WTC11 (cell line): Measurements from ENCODE around the gene ARHGAP19. TPM values are rescaled to one million over a fixed set of nuclear protein-coding genes. Genes with fewer than 3 reads are reported as not detected.

Source experiments
- ATAC-seq: fragments of 200-7000 bp; cut with Tn5 transposase; 2 replicates; pipeline ENCODE4 v1.10.0; 2021; ENCODE audit warnings: mild to moderate bottlenecking, moderate library complexity
- CTCF ChIA-PET: fragments of 300-600 bp; sonication (Branson Sonifier 250); formaldehyde crosslinking; loops from one replicate; lab custom pipeline; 2021; ENCODE audit warnings: antibody characterized with exemption; lab: Charles Lee
- POLR2A ChIA-PET: fragments of 350-600 bp; sonication (Branson Sonifier 250); formaldehyde crosslinking; loops from one replicate; lab custom pipeline; 2021; ENCODE audit warnings: antibody characterized with exemption; lab: Charles Lee
- DNase-seq: peaks from one replicate; pipeline ENCODE4 v3.0.0; 2021; ENCODE audit warnings: low spot score
- H3K27ac Mint-ChIP-seq: 2 replicates; pipeline ENCODE4 v1.8.0; 2021; ENCODE audit warnings: mixed read lengths
- H3K27me3 Mint-ChIP-seq: 2 replicates; pipeline ENCODE4 v1.8.0; 2021; ENCODE audit warnings: low read depth, mild to moderate bottlenecking, moderate library complexity, mixed read lengths
- H3K36me3 Mint-ChIP-seq: 2 replicates; pipeline ENCODE4 v1.8.0; 2021; ENCODE audit warnings: mixed read lengths
- H3K4me1 Mint-ChIP-seq: 2 replicates; pipeline ENCODE4 v1.8.0; 2022; ENCODE audit warnings: mixed read lengths
- H3K4me3 Mint-ChIP-seq: 2 replicates; pipeline ENCODE4 v1.8.0; 2021; ENCODE audit warnings: mild to moderate bottlenecking, moderate library complexity, mixed read lengths
- H3K9me3 Mint-ChIP-seq: 2 replicates; pipeline ENCODE4 v1.8.0; 2021; ENCODE audit warnings: mixed read lengths
- CREM ChIP-seq: sonication (generic); formaldehyde crosslinking; IDR thresholded peaks from 2 replicates; pipeline ENCODE4 v1.8.1; 2022; ENCODE audit warnings: mild to moderate bottlenecking, missing genetic modification reagents, moderate library complexity
- FOXJ3 ChIP-seq: sonication (generic); formaldehyde crosslinking; IDR thresholded peaks from 2 replicates; pipeline ENCODE4 v1.9.0; 2021; ENCODE audit warnings: missing genetic modification reagents, mild to moderate bottlenecking, borderline replicate concordance
- FOXP1 ChIP-seq: sonication (generic); formaldehyde crosslinking; IDR thresholded peaks from 2 replicates; pipeline ENCODE4 v1.8.0; 2022; ENCODE audit warnings: missing genetic modification reagents, mild to moderate bottlenecking, moderate library complexity, borderline replicate concordance
- GABPB1 ChIP-seq: sonication (generic); formaldehyde crosslinking; IDR thresholded peaks from 2 replicates; pipeline ENCODE4 v1.8.1; 2023; ENCODE audit warnings: mild to moderate bottlenecking, missing genetic modification reagents
- GTF2I ChIP-seq: fragments of 250-450 bp; sonication (Bioruptor Pico); conservative IDR thresholded peaks from 2 replicates; pipeline ENCODE4 v1.4.0; 2021; ENCODE audit warnings: mild to moderate bottlenecking
- IRF2 ChIP-seq: sonication (generic); formaldehyde crosslinking; IDR thresholded peaks from 2 replicates; pipeline ENCODE4 v1.8.0; 2022; ENCODE audit warnings: low read depth, missing genetic modification reagents, borderline replicate concordance
- JUN ChIP-seq: sonication (generic); formaldehyde crosslinking; IDR thresholded peaks from 2 replicates; pipeline ENCODE4 v1.8.0; 2023; ENCODE audit warnings: mild to moderate bottlenecking, missing genetic modification reagents
- NFATC4 ChIP-seq: fragments of 250-450 bp; sonication (Bioruptor Pico); IDR thresholded peaks from 2 replicates; pipeline ENCODE4 v1.9.0; 2021; ENCODE audit warnings: mild to moderate bottlenecking
- NFYB ChIP-seq: sonication (generic); formaldehyde crosslinking; conservative IDR thresholded peaks from 2 replicates; pipeline ENCODE4 v1.8.0; 2022; ENCODE audit warnings: low read depth, missing genetic modification reagents
- NR1H2 ChIP-seq: sonication (generic); formaldehyde crosslinking; IDR thresholded peaks from 2 replicates; pipeline ENCODE4 v1.9.0; 2021; ENCODE audit warnings: mild to moderate bottlenecking, moderate library complexity, missing genetic modification reagents
- ZNF232 ChIP-seq: sonication (generic); formaldehyde crosslinking; IDR thresholded peaks from 2 replicates; pipeline ENCODE4 v1.8.0; 2022; ENCODE audit warnings: mild to moderate bottlenecking, missing genetic modification reagents
- ZNF317 ChIP-seq: sonication (generic); formaldehyde crosslinking; IDR thresholded peaks from 2 replicates; pipeline ENCODE4 v1.8.1; 2023; ENCODE audit warnings: low read depth, mild to moderate bottlenecking, moderate library complexity, missing genetic modification reagents, borderline replicate concordance
- ZNF416 ChIP-seq: fragments of 250-450 bp; sonication (Bioruptor Pico); IDR thresholded peaks from 2 replicates; pipeline ENCODE4 v1.9.0; 2021; ENCODE audit warnings: mild to moderate bottlenecking, inconsistent platforms
- total RNA-seq: library from RNA; stranded (reverse); gene quantifications from 3 replicates; pipeline ENCODE4 v1.2.3, GENCODE V29; 2021
- TF ChIP-seq, protein P1 (sequence below): sonication (generic); formaldehyde crosslinking; IDR thresholded peaks from 2 replicates; pipeline ENCODE4 v1.8.1; 2023; ENCODE audit warnings: mild to moderate bottlenecking, missing genetic modification reagents, moderate library complexity
- TF ChIP-seq, protein P2 (sequence below): sonication (generic); formaldehyde crosslinking; IDR thresholded peaks from 2 replicates; pipeline ENCODE4 v1.8.0; 2022; ENCODE audit warnings: mild to moderate bottlenecking, missing genetic modification reagents
- TF ChIP-seq, protein P3 (sequence below): fragments of 250-450 bp; sonication (Bioruptor Pico); IDR thresholded peaks from 2 replicates; pipeline ENCODE4 v1.9.0; 2021; ENCODE audit warnings: moderate library complexity, mild to moderate bottlenecking, inconsistent platforms, borderline replicate concordance
- TF ChIP-seq, protein P4 (sequence below): fragments of 250-450 bp; sonication (Bioruptor Pico); IDR thresholded peaks from 2 replicates; pipeline ENCODE4 v2.1.2; 2022; ENCODE audit warnings: mild to moderate bottlenecking, moderate library complexity
- TF ChIP-seq, protein P5 (sequence below): sonication (generic); formaldehyde crosslinking; conservative IDR thresholded peaks from 2 replicates; pipeline ENCODE4 v1.8.1; 2023; ENCODE audit warnings: mild to moderate bottlenecking, low read depth, missing genetic modification reagents, moderate library complexity
- TF ChIP-seq, protein P6 (sequence below): sonication (generic); formaldehyde crosslinking; IDR thresholded peaks from 2 replicates; pipeline ENCODE4 v1.8.1; 2023; ENCODE audit warnings: mild to moderate bottlenecking, missing genetic modification reagents, moderate library complexity
- TF ChIP-seq, protein P7 (sequence below): sonication (generic); formaldehyde crosslinking; IDR thresholded peaks from 2 replicates; pipeline ENCODE4 v1.8.1; 2023; ENCODE audit warnings: mild to moderate bottlenecking, missing genetic modification reagents

Gene ARHGAP19
- total RNA-seq, 1 experiment from 2014 or later = 42.2 TPM

DNA sequence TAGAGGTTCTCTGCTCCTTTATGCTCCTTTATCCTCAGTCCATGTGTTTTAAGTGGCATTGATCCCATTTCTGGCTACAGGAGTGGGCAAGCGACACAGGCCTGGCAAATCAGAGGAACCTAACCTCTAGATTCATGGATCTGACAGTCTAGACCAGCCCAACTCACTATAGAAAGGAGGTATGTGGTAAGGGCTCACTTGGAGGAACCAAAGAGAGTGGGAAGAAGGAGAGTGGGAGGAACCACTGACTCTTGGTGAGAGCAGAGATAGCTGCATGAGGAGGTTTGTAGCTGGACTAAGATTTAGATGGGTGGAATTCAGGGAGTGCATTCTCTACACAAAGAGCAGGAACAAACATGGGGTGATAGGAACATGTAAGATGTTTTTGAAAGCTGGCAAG is 15.0 kb upstream of the ARHGAP19 start:
- TF ChIP-seq JUN (CRISPR knock-in tag) (no peak), GABPB1 (CRISPR knock-in tag) (no peak)
- TF ChIP-seq, protein P1, sequence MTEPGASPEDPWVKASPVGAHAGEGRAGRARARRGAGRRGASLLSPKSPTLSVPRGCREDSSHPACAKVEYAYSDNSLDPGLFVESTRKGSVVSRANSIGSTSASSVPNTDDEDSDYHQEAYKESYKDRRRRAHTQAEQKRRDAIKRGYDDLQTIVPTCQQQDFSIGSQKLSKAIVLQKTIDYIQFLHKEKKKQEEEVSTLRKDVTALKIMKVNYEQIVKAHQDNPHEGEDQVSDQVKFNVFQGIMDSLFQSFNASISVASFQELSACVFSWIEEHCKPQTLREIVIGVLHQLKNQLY = no peak
- no peaks in the 10 kb centered on the region for H3K36me3 Mint-ChIP-seq
- peaks cover 10% of the 10 kb centered on the region; the same call in 1 of the 2 replicates for H3K9me3 Mint-ChIP-seq
- H3K27ac Mint-ChIP-seq = no peak overlapping the region
- ChIA-PET POLR2A (no interaction called here), CTCF (interaction anchor here (3.2 kb wide), 1 partner anchor 29 kb away, joined by 8 read pairs; no protein-coding TSS in a partner anchor)
- DNase-seq (no peak), ATAC-seq (no peak)
- no peak overlapping the region for H3K4me3 Mint-ChIP-seq
- H3K27me3 Mint-ChIP-seq = no peaks in the 10 kb centered on the region; the same call in 1 of the 2 replicates
- no peaks in the 10 kb centered on the region for H3K4me1 Mint-ChIP-seq

DNA sequence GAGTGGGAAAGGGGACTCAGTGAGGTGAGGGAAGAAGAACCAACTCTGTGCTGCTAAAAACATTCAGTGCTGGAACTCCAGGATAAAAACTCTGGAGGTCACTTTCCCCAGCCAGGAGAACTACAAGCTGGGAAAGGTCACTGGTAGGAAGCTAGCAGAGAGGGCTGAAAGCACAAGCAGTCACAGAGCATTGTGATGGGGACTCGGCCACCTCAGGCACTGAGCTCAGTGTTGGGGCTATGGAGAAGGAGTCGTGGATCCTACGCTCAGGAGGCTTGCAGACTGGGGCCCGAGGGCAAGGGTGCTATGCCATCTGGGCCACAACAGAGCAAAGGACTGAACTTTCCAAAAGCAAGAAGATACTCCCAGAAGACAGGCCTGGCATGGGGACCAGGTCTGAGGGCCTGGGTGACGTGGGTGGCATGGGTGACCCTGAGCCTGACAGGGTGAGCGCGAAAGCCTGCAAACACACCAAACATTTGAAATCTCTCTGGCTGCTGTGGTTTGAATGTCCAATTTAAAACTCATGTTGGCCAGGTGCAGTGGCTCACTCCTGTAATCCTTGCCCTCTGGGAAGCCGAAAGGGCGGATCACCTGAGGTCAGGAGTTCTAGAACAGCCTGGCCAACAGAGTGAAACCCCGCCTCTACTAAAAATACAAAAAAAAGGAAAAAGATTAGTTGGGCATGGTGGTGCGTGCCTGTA is 9.8 kb upstream of the ARHGAP19 start:
- TF ChIP-seq, protein P2, sequence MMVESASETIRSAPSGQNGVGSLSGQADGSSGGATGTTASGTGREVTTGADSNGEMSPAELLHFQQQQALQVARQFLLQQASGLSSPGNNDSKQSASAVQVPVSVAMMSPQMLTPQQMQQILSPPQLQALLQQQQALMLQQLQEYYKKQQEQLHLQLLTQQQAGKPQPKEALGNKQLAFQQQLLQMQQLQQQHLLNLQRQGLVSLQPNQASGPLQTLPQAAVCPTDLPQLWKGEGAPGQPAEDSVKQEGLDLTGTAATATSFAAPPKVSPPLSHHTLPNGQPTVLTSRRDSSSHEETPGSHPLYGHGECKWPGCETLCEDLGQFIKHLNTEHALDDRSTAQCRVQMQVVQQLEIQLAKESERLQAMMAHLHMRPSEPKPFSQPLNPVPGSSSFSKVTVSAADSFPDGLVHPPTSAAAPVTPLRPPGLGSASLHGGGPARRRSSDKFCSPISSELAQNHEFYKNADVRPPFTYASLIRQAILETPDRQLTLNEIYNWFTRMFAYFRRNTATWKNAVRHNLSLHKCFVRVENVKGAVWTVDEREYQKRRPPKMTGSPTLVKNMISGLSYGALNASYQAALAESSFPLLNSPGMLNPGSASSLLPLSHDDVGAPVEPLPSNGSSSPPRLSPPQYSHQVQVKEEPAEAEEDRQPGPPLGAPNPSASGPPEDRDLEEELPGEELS (CRISPR knock-in tag) = no peak
- TF ChIP-seq, protein P3, sequence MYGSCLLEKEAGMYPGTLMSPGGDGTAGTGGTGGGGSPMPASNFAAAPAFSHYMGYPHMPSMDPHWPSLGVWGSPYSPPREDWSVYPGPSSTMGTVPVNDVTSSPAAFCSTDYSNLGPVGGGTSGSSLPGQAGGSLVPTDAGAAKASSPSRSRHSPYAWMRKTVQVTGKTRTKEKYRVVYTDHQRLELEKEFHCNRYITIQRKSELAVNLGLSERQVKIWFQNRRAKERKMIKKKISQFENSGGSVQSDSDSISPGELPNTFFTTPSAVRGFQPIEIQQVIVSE (CRISPR knock-in tag) = no peak
- TF ChIP-seq, protein P4, sequence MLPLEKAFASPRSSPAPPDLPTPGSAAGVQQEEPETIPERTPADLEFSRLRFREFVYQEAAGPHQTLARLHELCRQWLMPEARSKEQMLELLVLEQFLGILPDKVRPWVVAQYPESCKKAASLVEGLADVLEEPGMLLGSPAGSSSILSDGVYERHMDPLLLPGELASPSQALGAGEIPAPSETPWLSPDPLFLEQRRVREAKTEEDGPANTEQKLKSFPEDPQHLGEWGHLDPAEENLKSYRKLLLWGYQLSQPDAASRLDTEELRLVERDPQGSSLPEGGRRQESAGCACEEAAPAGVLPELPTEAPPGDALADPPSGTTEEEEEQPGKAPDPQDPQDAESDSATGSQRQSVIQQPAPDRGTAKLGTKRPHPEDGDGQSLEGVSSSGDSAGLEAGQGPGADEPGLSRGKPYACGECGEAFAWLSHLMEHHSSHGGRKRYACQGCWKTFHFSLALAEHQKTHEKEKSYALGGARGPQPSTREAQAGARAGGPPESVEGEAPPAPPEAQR (CRISPR knock-in tag) = no peak
- TF ChIP-seq, protein P5, sequence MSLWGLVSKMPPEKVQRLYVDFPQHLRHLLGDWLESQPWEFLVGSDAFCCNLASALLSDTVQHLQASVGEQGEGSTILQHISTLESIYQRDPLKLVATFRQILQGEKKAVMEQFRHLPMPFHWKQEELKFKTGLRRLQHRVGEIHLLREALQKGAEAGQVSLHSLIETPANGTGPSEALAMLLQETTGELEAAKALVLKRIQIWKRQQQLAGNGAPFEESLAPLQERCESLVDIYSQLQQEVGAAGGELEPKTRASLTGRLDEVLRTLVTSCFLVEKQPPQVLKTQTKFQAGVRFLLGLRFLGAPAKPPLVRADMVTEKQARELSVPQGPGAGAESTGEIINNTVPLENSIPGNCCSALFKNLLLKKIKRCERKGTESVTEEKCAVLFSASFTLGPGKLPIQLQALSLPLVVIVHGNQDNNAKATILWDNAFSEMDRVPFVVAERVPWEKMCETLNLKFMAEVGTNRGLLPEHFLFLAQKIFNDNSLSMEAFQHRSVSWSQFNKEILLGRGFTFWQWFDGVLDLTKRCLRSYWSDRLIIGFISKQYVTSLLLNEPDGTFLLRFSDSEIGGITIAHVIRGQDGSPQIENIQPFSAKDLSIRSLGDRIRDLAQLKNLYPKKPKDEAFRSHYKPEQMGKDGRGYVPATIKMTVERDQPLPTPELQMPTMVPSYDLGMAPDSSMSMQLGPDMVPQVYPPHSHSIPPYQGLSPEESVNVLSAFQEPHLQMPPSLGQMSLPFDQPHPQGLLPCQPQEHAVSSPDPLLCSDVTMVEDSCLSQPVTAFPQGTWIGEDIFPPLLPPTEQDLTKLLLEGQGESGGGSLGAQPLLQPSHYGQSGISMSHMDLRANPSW = no peak
- no peak for TF ChIP-seq CREM (CRISPR knock-in tag)
- no peak overlapping the region for H3K27ac Mint-ChIP-seq
- no peaks in the 10 kb centered on the region for H3K9me3 Mint-ChIP-seq
- H3K27me3 Mint-ChIP-seq = peaks cover 2% of the 10 kb centered on the region
- no peaks in the 10 kb centered on the region for H3K4me1 Mint-ChIP-seq
- no peaks in the 10 kb centered on the region for H3K36me3 Mint-ChIP-seq
- H3K4me3 Mint-ChIP-seq = no peak overlapping the region
- ChIA-PET CTCF (no interaction called here), POLR2A (no interaction called here)
- ATAC-seq = no peak
- no peak for DNase-seq

DNA sequence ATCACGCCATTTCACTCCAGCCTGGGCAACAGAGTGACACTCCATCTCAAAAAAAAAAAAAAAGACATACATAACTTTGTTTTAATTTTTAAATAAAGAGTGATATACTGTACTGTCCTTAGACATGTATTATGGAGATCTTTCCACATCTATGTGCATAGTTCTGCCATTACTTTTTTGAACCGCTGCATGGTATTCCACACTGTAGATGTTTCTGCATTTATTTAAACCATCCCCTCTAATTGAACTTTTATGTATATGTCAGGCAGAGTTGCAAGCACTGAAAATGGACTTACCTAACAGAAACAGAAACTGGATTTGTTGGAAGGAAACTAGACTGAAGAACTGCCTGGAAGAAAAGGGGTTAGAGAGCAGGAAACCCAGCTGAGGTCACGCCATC is 8.5 kb upstream of the ARHGAP19 start:
- ChIA-PET POLR2A (no interaction called here), CTCF (no interaction called here)
- H3K4me3 Mint-ChIP-seq = no peak overlapping the region
- H3K4me1 Mint-ChIP-seq = no peaks in the 10 kb centered on the region
- no peak overlapping the region for H3K27ac Mint-ChIP-seq
- no peak for ATAC-seq
- no peak for DNase-seq
- H3K9me3 Mint-ChIP-seq = no peaks in the 10 kb centered on the region
- H3K27me3 Mint-ChIP-seq = peaks cover 2% of the 10 kb centered on the region
- no peaks in the 10 kb centered on the region for H3K36me3 Mint-ChIP-seq
- TF ChIP-seq NR1H2 (CRISPR knock-in tag) = no peak
- TF ChIP-seq, protein P6, sequence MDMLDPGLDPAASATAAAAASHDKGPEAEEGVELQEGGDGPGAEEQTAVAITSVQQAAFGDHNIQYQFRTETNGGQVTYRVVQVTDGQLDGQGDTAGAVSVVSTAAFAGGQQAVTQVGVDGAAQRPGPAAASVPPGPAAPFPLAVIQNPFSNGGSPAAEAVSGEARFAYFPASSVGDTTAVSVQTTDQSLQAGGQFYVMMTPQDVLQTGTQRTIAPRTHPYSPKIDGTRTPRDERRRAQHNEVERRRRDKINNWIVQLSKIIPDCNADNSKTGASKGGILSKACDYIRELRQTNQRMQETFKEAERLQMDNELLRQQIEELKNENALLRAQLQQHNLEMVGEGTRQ = no peak
- no peak for TF ChIP-seq NFYB (CRISPR knock-in tag)
- TF ChIP-seq FOXP1 = no peak
- no peak for TF ChIP-seq NFATC4 (CRISPR knock-in tag)
- no peak for TF ChIP-seq ZNF416
- no peak for TF ChIP-seq GTF2I
- TF ChIP-seq, protein P7, sequence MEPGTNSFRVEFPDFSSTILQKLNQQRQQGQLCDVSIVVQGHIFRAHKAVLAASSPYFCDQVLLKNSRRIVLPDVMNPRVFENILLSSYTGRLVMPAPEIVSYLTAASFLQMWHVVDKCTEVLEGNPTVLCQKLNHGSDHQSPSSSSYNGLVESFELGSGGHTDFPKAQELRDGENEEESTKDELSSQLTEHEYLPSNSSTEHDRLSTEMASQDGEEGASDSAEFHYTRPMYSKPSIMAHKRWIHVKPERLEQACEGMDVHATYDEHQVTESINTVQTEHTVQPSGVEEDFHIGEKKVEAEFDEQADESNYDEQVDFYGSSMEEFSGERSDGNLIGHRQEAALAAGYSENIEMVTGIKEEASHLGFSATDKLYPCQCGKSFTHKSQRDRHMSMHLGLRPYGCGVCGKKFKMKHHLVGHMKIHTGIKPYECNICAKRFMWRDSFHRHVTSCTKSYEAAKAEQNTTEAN = no peak
- TF ChIP-seq IRF2 = no peak
- TF ChIP-seq FOXJ3 = no peak
- TF ChIP-seq ZNF232 = no peak
- no peak for TF ChIP-seq ZNF317 (CRISPR knock-in tag)
- TF ChIP-seq, protein P4 (CRISPR knock-in tag) = no peak
